Astrocyte of the spinal cord (primary cell): Measurements from ENCODE around the gene RALGAPB.

Experiments used
- DNase-seq: peaks from one replicate; pipeline ENCODE4 v3.0.0; 2011; ENCODE audit warnings: low read depth, low spot score
- H3K4me3 ChIP-seq: 2 replicates; pipeline ENCODE4 v1.5.1; 2011; ENCODE audit warnings: low read depth, mild to moderate bottlenecking, low read length, moderate library complexity
- CTCF ChIP-seq: IDR thresholded peaks from 2 replicates; pipeline ENCODE4 v1.5.1; 2012; ENCODE audit warnings: low read depth, mild to moderate bottlenecking, low read length, inconsistent platforms
- in situ Hi-C: cut with HindIII; loops from 2 replicates; pipeline ENCODE4 v1.10.0; 2017; ENCODE audit warnings: low sequenced_read_pairs

Gene RALGAPB

GRCh38 chr20:38472513-38473366, at the start of gene RALGAPB:
Gene RALGAPB, plus strand, starts transcription at chr20:38472843. Its CDS starts 15,590 bp downstream, at chr20:38488433.
- TF ChIP-seq CTCF: peak; percentile 46
- in situ Hi-C loops: no loop called here
- peak; percentile 99 for DNase-seq
- H3K4me3 ChIP-seq: peak within 1 kb of the TSS; percentile 84

DNA sequence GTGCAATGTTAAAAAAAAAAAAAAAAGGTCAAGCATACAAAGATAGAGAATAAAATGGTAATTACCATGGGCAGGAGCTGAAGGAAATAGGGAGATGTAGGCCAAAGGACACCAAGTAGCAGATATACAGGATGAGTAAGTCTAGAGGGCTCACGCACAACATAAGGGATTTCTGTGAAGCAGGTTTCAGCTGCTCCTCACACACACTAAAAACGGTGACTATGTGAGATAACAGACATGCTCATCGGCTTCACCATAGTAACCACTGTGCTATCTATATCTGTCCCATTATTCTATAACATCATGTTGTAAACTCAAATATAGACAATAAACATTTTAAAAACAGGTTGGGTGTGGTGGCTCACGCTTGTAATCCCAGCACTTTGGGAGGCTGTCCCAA, 49.1 kb upstream of the RALGAPB start:
- in situ Hi-C loops: no loop called here
- DNase-seq: no peak
- H3K4me3 ChIP-seq: no peak overlapping the region
- no peak for TF ChIP-seq CTCF

GRCh38 chr20:38424401-38424800, 48.2 kb upstream of the RALGAPB start:
- TF ChIP-seq CTCF: no peak
- no peak overlapping the region for H3K4me3 ChIP-seq
- DNase-seq: no peak
- in situ Hi-C loops: no loop called here

DNA sequence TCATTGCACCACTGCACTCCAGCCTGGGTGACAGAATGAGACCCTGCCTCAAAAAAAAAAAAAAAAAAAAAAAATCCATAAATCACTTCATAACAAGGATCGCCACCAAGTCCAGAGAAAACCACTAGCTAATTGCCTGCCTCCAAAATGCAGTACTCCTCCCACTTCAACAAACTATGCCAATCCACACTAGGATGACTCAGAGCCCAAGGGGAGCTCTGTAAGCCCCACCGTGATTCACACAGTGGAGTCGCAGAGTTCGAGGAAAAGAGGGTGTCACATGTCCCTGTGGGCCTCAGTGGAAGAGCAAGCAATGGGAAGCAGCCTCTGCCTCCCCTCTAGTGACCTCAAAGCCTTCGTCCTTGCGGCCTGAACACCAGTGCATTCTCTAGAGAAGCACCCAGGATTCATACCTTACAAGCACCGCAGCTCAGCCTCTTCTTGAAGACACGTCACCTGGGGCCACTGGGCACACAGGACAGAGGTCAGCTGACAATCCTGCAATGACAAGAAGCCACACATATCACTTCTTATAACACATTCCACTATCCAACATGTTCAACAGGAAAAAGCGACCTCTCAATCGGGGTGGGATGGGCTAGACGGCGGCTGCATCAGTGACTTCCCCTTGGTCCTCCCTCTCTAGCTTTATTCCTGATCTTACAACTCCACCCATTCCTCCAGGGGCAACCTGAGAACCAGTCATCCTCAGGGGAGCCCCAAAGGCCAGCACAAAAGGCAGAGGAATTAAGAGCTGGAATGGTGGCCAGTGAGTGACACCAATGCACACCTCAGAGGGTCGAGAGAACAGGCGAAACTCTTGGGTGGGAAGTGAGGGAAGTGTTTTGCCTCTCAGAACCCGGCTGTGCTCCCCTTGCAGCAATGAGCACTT, 46.4 kb upstream of the RALGAPB start:
- in situ Hi-C loops: no loop called here
- H3K4me3 ChIP-seq: no peak overlapping the region
- DNase-seq: peak; percentile 87
- TF ChIP-seq CTCF: no peak

GRCh38 chr20:38427655-38428023, 45.0 kb upstream of the RALGAPB start:
- no peak for TF ChIP-seq CTCF
- in situ Hi-C loops: no loop called here
- DNase-seq: no peak
- H3K4me3 ChIP-seq: no peak overlapping the region

DNA sequence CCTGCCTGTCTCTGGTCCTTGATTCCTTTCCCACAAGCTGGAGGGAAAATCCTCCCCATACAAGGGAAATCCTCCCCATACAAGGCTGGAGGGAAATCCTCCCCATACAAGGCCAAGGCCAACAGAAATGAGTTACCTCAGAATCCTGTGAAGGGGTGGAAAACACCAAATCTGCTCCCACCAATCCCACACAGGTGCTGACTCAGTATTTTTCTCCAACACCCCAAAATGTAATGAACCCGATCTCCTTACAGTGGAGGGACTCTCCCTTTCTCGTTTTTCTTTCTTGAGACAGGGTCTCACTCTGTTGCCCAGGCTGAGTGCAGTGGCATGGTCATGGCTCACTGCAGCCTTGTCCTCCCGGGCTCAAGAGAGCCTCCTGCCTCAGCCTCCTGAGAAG, 43.8 kb upstream of the RALGAPB start:
- H3K4me3 ChIP-seq: no peak overlapping the region
- no peak for TF ChIP-seq CTCF
- no peak for DNase-seq
- in situ Hi-C loops: no loop called here
